ENCODE results near the gene ANO10. TPM values are rescaled to one million over a fixed set of nuclear protein-coding genes. Genes with fewer than 3 reads are reported as not detected.

Gene ANO10
- total RNA-seq, 1 donor from 2014 or later, result 24.9 TPM

DNA sequence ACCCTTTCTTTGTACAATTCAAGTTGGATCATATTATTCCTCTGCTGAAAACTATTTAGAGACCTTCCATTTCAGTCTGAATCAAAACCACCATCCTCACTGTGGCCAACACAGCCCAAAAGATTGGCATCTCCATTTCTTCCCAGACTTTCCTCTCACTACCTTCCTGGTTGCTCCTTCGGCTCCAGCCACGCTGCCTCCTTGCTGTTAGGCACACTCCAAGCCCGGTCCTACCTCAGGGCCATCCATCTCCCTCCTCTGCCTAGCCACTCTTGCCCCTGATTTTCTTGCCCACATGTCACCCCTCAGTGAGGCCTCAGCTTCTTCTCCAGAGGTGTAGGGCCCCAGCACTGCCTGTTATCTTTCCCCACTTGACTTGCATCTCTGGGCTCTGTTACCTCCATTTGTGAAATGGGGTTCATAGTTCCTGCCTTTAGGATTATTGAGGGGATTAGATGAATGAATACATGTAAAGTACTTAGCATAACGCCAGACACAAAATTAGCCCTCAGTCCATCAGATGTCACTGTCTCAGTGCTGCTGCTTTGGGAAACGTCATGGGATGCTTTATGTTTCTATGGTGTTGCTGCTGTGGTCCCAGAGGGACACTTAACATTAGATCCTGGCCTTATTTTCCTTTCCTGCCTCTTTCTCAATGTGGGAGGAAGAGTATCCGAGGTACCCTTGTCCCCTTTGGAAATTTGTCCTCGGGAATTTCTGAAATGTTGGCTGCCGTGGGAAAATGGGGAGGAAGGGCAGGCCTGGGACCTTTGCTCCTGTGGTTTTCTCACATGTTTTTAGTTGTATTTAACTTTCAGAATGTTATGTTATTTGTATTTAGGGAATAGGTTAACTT lies 304.1 kb downstream of the ANO10 start:
- H3K27me3 ChIP-seq, result no peaks in the 10 kb centered on the region
- H3K9me3 ChIP-seq, result no peaks in the 10 kb centered on the region
- intact Hi-C loops (cut with DNase I), result no loop called here
- H3K4me3 ChIP-seq, result no peak overlapping the region
- peak overlapping the region in 1 of 2 donors; percentile 32 for H3K27ac ChIP-seq
- DNase-seq (ENCODE audit: low spot score in 2 of 2), result no peak
- no peaks in the 10 kb centered on the region for H3K4me1 ChIP-seq
- no peaks in the 10 kb centered on the region for H3K36me3 ChIP-seq
- TF ChIP-seq CTCF (IDR thresholded peaks at IDR 0.05), result no peak

DNA sequence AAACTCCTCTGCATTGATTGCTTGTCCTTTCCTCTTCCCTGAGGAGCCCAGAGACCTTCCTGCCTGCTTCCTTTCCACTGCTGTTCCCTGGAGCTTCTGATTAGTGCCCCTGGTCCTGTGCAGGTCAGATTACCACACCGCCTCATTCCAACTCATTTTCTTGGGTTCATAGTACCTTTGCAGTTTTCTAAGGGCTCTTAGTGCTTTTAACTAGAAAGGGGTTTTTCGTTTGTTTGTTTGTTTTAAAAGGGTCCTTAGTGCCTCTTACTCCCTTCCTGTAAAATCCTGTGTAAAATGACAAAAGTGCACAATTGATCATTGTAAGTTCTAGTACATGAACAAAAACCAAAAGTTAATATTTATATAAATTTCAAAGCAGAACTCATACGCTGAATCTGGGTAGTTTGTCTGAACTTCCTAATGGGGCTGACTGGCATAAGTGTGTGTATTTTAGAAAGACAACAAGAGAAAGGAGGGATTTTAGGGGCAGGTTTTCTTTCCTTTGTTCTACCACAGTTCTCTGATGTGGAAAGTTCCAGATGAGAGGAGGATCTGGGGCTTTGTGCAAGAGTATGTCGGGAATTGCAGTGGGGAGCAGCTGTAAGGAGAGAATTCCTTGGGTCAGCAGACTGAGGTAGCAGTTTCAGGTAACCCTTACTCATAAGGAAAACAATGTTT lies 304.9 kb downstream of the ANO10 start:
- H3K36me3 ChIP-seq, result no peaks in the 10 kb centered on the region
- no peak overlapping the region for H3K4me3 ChIP-seq
- DNase-seq (ENCODE audit: low spot score in 2 of 2), result no peak
- TF ChIP-seq CTCF (IDR thresholded peaks at IDR 0.05), result no peak
- no peaks in the 10 kb centered on the region for H3K9me3 ChIP-seq
- H3K4me1 ChIP-seq, result no peaks in the 10 kb centered on the region
- intact Hi-C loops (cut with DNase I), result no loop called here
- no peak overlapping the region for H3K27ac ChIP-seq
- no peaks in the 10 kb centered on the region for H3K27me3 ChIP-seq

Other genes starting within 250 kb of the ANO10 start
- gene ABHD5, start 68.9 kb upstream of the ANO10 start, total RNA-seq, result 5.3 TPM